NCI-H146 treated with DMSO at 0.1 percent for 48 hours (cell line): Measurements from ENCODE around the gene TRNAU1AP.
"Not testable (repeated sequence)": the region's sequence is repeated elsewhere in the genome, so short reads cannot be mapped to it uniquely, and the experiment has no call there.

Experiments
- DNase-seq: peaks from one replicate; lab custom pipeline; 2025; ENCODE audit not compliant: unreplicated experiment; lab: John Stamatoyannopoulos, UW

The TRNAU1AP gene

GRCh38 chr1:28552758-28553663 lies at the start of gene TRNAU1AP:
TRNAU1AP (plus strand) TSS chr1:28553085; CDS start chr1:28553111, 26 bp downstream.
- DNase-seq: peak; percentile 79

- no peak for DNase-seq
Observed at GRCh38 chr1:28503117-28503516, 49.8 kb upstream of the TRNAU1AP start.

- peak; percentile 86 for DNase-seq
Observed at GRCh38 chr1:28505406-28506187, 47.3 kb upstream of the TRNAU1AP start, which contains the start of gene RCC1. RCC1 (plus strand) TSS chr1:28506043; CDS start chr1:28529867, 23,824 bp downstream.

- no peak for DNase-seq
Observed at GRCh38 chr1:28506907-28507246, 46.0 kb upstream of the TRNAU1AP start.

GRCh38 chr1:28507247-28507645 lies 45.6 kb upstream of the TRNAU1AP start:
- no peak for DNase-seq

GRCh38 chr1:28507646-28508434 lies 45.0 kb upstream of the TRNAU1AP start:
- no peak for DNase-seq

- DNase-seq: no peak
Observed at GRCh38 chr1:28508435-28508754, 44.5 kb upstream of the TRNAU1AP start.

- no peak for DNase-seq
Observed at GRCh38 chr1:28509705-28510272, 43.1 kb upstream of the TRNAU1AP start.

GRCh38 chr1:28510273-28510969 lies 42.5 kb upstream of the TRNAU1AP start:
- DNase-seq: no peak

- no peak for DNase-seq
Observed at GRCh38 chr1:28510970-28511440, 41.9 kb upstream of the TRNAU1AP start.

- DNase-seq: no peak
Observed at GRCh38 chr1:28512058-28512611, 40.8 kb upstream of the TRNAU1AP start.

- not testable (repeated sequence) for DNase-seq
Observed at GRCh38 chr1:28514445-28514933, 38.4 kb upstream of the TRNAU1AP start.

GRCh38 chr1:28516518-28516956 lies 36.3 kb upstream of the TRNAU1AP start:
- no peak for DNase-seq

GRCh38 chr1:28517649-28517999 lies 35.3 kb upstream of the TRNAU1AP start:
- no peak for DNase-seq

GRCh38 chr1:28518000-28518744 lies 34.7 kb upstream of the TRNAU1AP start:
- DNase-seq: peak; percentile 43

GRCh38 chr1:28518745-28519341 lies 34.0 kb upstream of the TRNAU1AP start:
- no peak for DNase-seq

- no peak for DNase-seq
Observed at GRCh38 chr1:28519946-28520725, 32.7 kb upstream of the TRNAU1AP start.

- not testable (repeated sequence) for DNase-seq
Observed at GRCh38 chr1:28520796-28521195, 32.1 kb upstream of the TRNAU1AP start.
